H9 (cell line): ENCODE data around the gene EGFR. TPM values are rescaled to one million over a fixed set of nuclear protein-coding genes. Genes with fewer than 3 reads are reported as not detected.

Experiments
- DNase-seq: peaks from one replicate; pipeline ENCODE4 v3.0.0-alpha.2; 2017
- H2AFZ ChIP-seq: one replicate; pipeline ENCODE4 v1.6.1; 2013; ENCODE audit warnings: mild to moderate bottlenecking, low read length, control low read depth, moderate library complexity
- H2AK5ac ChIP-seq: 2 replicates; pipeline ENCODE4 v1.6.1; 2013; ENCODE audit warnings: low read length, control low read depth, mixed read lengths; ENCODE audit not compliant: insufficient read length
- H2BK120ac ChIP-seq: one replicate; pipeline ENCODE4 v1.6.1; 2013; ENCODE audit warnings: low read depth, mild to moderate bottlenecking, low read length, control low read depth, inconsistent platforms; ENCODE audit not compliant: poor library complexity, severe bottlenecking
- H2BK12ac ChIP-seq: 2 replicates; pipeline ENCODE4 v1.6.1; 2013; ENCODE audit warnings: low read length, control low read depth, mixed read lengths, low read depth; ENCODE audit not compliant: insufficient read length
- H2BK15ac ChIP-seq: 2 replicates; pipeline ENCODE4 v1.6.1; 2013; ENCODE audit warnings: low read depth, low read length, control low read depth
- H2BK20ac ChIP-seq: one replicate; pipeline ENCODE4 v1.6.1; 2013; ENCODE audit warnings: low read depth, mild to moderate bottlenecking, low read length, control low read depth, inconsistent platforms; ENCODE audit not compliant: poor library complexity, severe bottlenecking
- H2BK5ac ChIP-seq: 2 replicates; pipeline ENCODE4 v1.6.1; 2013; ENCODE audit warnings: low read length, control low read depth, mixed read lengths; ENCODE audit not compliant: insufficient read length
- H3K14ac ChIP-seq: 2 replicates; pipeline ENCODE4 v1.6.1; 2013; ENCODE audit warnings: low read length, control low read depth; ENCODE audit not compliant: insufficient read depth
- H3K18ac ChIP-seq: 2 replicates; pipeline ENCODE4 v1.6.1; 2013; ENCODE audit warnings: low read depth, mild to moderate bottlenecking, mixed read lengths, low read length, control low read depth; ENCODE audit not compliant: insufficient read length
- H3K23ac ChIP-seq: 2 replicates; pipeline ENCODE4 v1.6.1; 2013; ENCODE audit warnings: low read length, control low read depth, mixed read lengths, low read depth; ENCODE audit not compliant: insufficient read length
- H3K23me2 ChIP-seq: 2 replicates; pipeline ENCODE4 v1.6.1; 2013; ENCODE audit warnings: low read depth, mild to moderate bottlenecking, mixed read lengths, low read length, control low read depth; ENCODE audit not compliant: insufficient read length, poor library complexity, severe bottlenecking
- H3K27ac ChIP-seq: 2 replicates; pipeline ENCODE4 v1.5.1; 2013; ENCODE audit warnings: low read length, control low read depth, mixed read lengths, low read depth; ENCODE audit not compliant: insufficient read length
- H3K27me3 ChIP-seq: 2 replicates; pipeline ENCODE4 v1.6.1; 2013; ENCODE audit warnings: low read length, control low read depth, inconsistent platforms; ENCODE audit not compliant: insufficient read depth
- H3K4ac ChIP-seq: 2 replicates; pipeline ENCODE4 v1.6.1; 2013; ENCODE audit warnings: low read depth, mild to moderate bottlenecking, control low read depth, inconsistent platforms, low read length, moderate library complexity
- H3K4me1 ChIP-seq: 2 replicates; pipeline ENCODE4 v1.6.1; 2013; ENCODE audit warnings: low read length, control low read depth, inconsistent platforms; ENCODE audit not compliant: insufficient read depth
- H3K4me2 ChIP-seq: 2 replicates; pipeline ENCODE4 v1.6.1; 2013; ENCODE audit warnings: low read length, control low read depth, mixed read lengths; ENCODE audit not compliant: insufficient read length, insufficient read depth
- H3K56ac ChIP-seq: 2 replicates; pipeline ENCODE4 v1.6.1; 2013; ENCODE audit warnings: low read depth, mild to moderate bottlenecking, mixed read lengths, low read length, control low read depth; ENCODE audit not compliant: insufficient read length
- H3K79me1 ChIP-seq: 2 replicates; pipeline ENCODE4 v1.6.1; 2013; ENCODE audit warnings: low read depth, mild to moderate bottlenecking, moderate library complexity, low read length, control low read depth, inconsistent platforms; ENCODE audit not compliant: insufficient read depth, poor library complexity, severe bottlenecking
- H3K79me2 ChIP-seq: 2 replicates; pipeline ENCODE4 v1.6.1; 2013; ENCODE audit warnings: low read length, control low read depth, inconsistent platforms; ENCODE audit not compliant: insufficient read depth
- H3K9ac ChIP-seq: 2 replicates; pipeline ENCODE4 v1.6.1; 2013; ENCODE audit warnings: low read length, control low read depth, mixed read lengths; ENCODE audit not compliant: insufficient read length; ENCODE audit errors: extremely low read depth
- H3K9me3 ChIP-seq: one replicate; pipeline ENCODE4 v1.6.1; 2013; ENCODE audit warnings: low read depth, low read length, inconsistent platforms; ENCODE audit not compliant: control insufficient read depth
- H3T11ph ChIP-seq: one replicate; pipeline ENCODE4 v1.6.1; 2013; ENCODE audit warnings: mild to moderate bottlenecking, low read length, control low read depth, inconsistent platforms
- H4K20me1 ChIP-seq: one replicate; pipeline ENCODE4 v1.6.1; 2013; ENCODE audit not compliant: control insufficient read depth, insufficient read length, insufficient read depth
- H4K5ac ChIP-seq: 2 replicates; pipeline ENCODE4 v1.6.1; 2013; ENCODE audit warnings: low read depth, mild to moderate bottlenecking, mixed read lengths, low read length, control low read depth; ENCODE audit not compliant: insufficient read length
- H4K8ac ChIP-seq: replicated peaks from 2 replicates; pipeline ENCODE4 v1.6.1; 2013; ENCODE audit warnings: low read length, control low read depth, mixed read lengths, low read depth; ENCODE audit not compliant: insufficient read length
- H4K91ac ChIP-seq: 2 replicates; pipeline ENCODE4 v1.6.1; 2013; ENCODE audit warnings: low read depth, mild to moderate bottlenecking, moderate library complexity, mixed read lengths, low read length, control low read depth; ENCODE audit not compliant: insufficient read length
- H3K27ac Mint-ChIP-seq, 3 experiments: 2 replicates in 2 of 3; 3 replicates in 1 of 3; pipeline ENCODE4 v1.8.0; 2020 to 2021; ENCODE audit warnings: mixed read lengths in 3 of 3, mild to moderate bottlenecking in 1 of 3, moderate library complexity in 1 of 3
- H3K27me3 Mint-ChIP-seq: 2 replicates; pipeline ENCODE4 v1.8.0; 2021; ENCODE audit warnings: low read depth, mild to moderate bottlenecking, moderate library complexity, mixed read lengths
- H3K36me3 Mint-ChIP-seq, 3 experiments: 2 replicates in 2 of 3; 3 replicates in 1 of 3; pipeline ENCODE4 v1.8.0; 2020 to 2021; ENCODE audit warnings: low read depth in 3 of 3, mixed read lengths in 3 of 3; ENCODE audit not compliant: insufficient read depth in 1 of 3
- H3K4me1 Mint-ChIP-seq, 2 experiments: 2 replicates each; pipeline ENCODE4 v1.8.0; 2020; ENCODE audit warnings: mixed read lengths in 2 of 2
- H3K4me3 Mint-ChIP-seq, 2 experiments: 2 replicates in 1 of 2; 3 replicates in 1 of 2; pipeline ENCODE4 v1.8.0; 2020 to 2021; ENCODE audit warnings: mild to moderate bottlenecking in 2 of 2, mixed read lengths in 2 of 2, moderate library complexity in 1 of 2
- H3K9me3 Mint-ChIP-seq, 2 experiments: 2 replicates in 1 of 2; 3 replicates in 1 of 2; pipeline ENCODE4 v1.8.0; 2020; ENCODE audit warnings: mild to moderate bottlenecking in 2 of 2, mixed read lengths in 2 of 2, moderate library complexity in 1 of 2
- CTCF ChIP-seq: fragments of 200-600 bp; sonication (generic); conservative IDR thresholded peaks from 3 replicates; pipeline ENCODE4 v1.8.0; 2021; ENCODE audit warnings: antibody characterized with exemption, mild to moderate bottlenecking
- WGBS: extraction: QIAGEN DNeasy Blood & Tissue Kit; methylation state at CpG from one replicate; pipeline ENCODE4 v1.1.7; 2013; ENCODE audit warnings: missing lambda C conversion rate, low lambda C conversion rate, mixed read lengths; ENCODE audit not compliant: insufficient read length; ENCODE audit errors: extremely low coverage; 5-methylcytosine and 5-hydroxymethylcytosine counted together
- total RNA-seq: library from RNA; stranded (reverse); gene quantifications from 2 replicates; pipeline ENCODE4 v1.2.1, GENCODE V29; 2021

The EGFR gene
- total RNA-seq, 1 experiment from 2014 or later = 3.3 TPM

GRCh38 chr7:55214707-55215106 lies 195.9 kb downstream of the EGFR start:
- Histone ChIP-seq H3K9me3 (no peaks in the 10 kb centered on the region), H4K20me1 (no peaks in the 10 kb centered on the region), H3K4ac (no peak overlapping the region), H2BK5ac (no peak overlapping the region), H4K91ac (no peak overlapping the region), H3K79me2 (no peaks in the 10 kb centered on the region), H2BK120ac (no peak overlapping the region), H3T11ph (no peak overlapping the region), H3K14ac (no peak overlapping the region), H3K4me2 (no peak overlapping the region), H2AFZ (no peak overlapping the region), H3K79me1 (no peaks in the 10 kb centered on the region), H2BK20ac (no peak overlapping the region), H2BK15ac (no peak overlapping the region), H3K23ac (no peak overlapping the region), H4K5ac (no peak overlapping the region), H3K56ac (no peak overlapping the region), H3K27ac (no peak overlapping the region), H3K4me1 (no peaks in the 10 kb centered on the region), H3K18ac (no peak overlapping the region), H3K23me2 (no peaks in the 10 kb centered on the region), H4K8ac (no peak overlapping the region), H3K9ac (no peak overlapping the region), H3K27me3 (no peaks in the 10 kb centered on the region), H2AK5ac (no peak overlapping the region), H2BK12ac (no peak overlapping the region)
- no peak for TF ChIP-seq CTCF
- Mint-ChIP-seq H3K4me3 (no peak overlapping the region), H3K9me3 (peaks cover 3 to 4% of the 10 kb centered on the region in 2 experiments; a peak in 3 of 5 replicates), H3K27me3 (no peaks in the 10 kb centered on the region; the same call in 1 of the 2 replicates), H3K27ac (no peak overlapping the region; a peak in 1 of 7 replicates), H3K36me3 (no peaks in the 10 kb centered on the region), H3K4me1 (peaks cover 13 to 16% of the 10 kb centered on the region in 2 experiments)
- no CpG with 5 or more reads among the region's 5 CpGs for WGBS
- DNase-seq = no peak
